AG09309 (cell line): Measurements from ENCODE around the gene TP73.

Experiments
- DNase-seq: peaks from one replicate; pipeline ENCODE4 v3.0.0-alpha.2; 2010; ENCODE audit warnings: low read depth
- H3K4me3 ChIP-seq: 2 replicates; pipeline ENCODE4 v1.5.1; 2011; ENCODE audit warnings: mild to moderate bottlenecking, low read depth, low read length, moderate library complexity; ENCODE audit not compliant: control insufficient read depth
- TF ChIP-seq, protein P1 (sequence below): IDR thresholded peaks from 2 replicates; pipeline ENCODE4 v1.5.1; 2011; ENCODE audit warnings: mild to moderate bottlenecking, low read depth, low read length, inconsistent platforms; ENCODE audit not compliant: insufficient read depth, control insufficient read depth; ENCODE audit errors: missing control alignments

TP73 gene

DNA sequence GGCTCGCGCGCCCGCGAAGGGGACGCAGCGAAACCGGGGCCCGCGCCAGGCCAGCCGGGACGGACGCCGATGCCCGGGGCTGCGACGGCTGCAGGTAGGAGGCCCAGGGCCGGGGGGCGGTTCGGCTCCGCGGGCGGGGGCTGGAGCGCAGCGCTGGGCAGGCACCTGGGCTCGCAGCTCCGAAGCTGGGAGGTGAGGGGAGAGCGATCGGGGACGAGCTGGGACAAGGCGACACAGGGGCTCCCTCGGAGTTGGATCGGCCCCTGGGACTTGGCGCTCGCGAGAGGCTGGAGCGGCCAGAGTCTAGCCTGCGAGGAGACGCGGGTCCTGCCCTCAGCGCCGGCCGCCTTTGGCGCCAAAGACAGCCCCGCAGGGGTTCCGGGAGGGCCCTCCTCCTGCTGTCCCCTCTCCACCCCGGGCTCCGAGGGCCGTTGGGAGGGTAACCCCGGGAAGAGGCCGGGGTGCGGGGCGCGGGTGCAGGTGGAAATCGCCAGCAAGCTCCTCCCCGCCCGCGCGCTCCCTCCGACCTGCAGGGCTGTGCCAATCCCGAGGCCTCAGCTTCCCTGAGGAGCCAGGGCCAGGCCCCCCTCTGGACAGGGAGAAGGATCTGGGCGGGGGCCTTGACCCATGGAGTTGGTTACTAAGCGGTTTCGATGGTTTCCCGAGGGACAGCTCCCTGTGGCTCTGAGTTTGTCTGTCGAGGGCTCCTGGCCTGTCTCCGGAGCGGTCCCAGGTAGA is 401 bp downstream of the TP73 start:
- DNase-seq = no peak
- no peak overlapping the region for H3K4me3 ChIP-seq
- TF ChIP-seq, protein P1, sequence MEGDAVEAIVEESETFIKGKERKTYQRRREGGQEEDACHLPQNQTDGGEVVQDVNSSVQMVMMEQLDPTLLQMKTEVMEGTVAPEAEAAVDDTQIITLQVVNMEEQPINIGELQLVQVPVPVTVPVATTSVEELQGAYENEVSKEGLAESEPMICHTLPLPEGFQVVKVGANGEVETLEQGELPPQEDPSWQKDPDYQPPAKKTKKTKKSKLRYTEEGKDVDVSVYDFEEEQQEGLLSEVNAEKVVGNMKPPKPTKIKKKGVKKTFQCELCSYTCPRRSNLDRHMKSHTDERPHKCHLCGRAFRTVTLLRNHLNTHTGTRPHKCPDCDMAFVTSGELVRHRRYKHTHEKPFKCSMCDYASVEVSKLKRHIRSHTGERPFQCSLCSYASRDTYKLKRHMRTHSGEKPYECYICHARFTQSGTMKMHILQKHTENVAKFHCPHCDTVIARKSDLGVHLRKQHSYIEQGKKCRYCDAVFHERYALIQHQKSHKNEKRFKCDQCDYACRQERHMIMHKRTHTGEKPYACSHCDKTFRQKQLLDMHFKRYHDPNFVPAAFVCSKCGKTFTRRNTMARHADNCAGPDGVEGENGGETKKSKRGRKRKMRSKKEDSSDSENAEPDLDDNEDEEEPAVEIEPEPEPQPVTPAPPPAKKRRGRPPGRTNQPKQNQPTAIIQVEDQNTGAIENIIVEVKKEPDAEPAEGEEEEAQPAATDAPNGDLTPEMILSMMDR = no peak

DNA sequence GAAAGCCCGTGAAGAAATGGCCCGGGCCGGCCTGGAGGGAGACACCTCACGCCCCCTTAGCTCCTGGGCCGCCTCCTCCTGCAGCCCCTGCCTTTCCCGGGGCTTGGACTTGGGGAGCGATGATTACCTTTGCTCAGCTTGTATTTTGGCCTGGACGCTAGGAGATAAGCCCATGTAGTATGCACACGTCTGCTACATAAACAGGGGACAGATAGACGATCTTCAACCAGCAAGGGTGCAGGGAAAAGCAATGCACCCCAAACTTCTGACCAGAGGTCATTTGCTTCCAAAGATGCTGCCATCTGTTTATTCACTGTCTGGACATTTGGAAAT is 936 bp downstream of the TP73 start:
- DNase-seq = no peak
- TF ChIP-seq, protein P1 = no peak
- no peak overlapping the region for H3K4me3 ChIP-seq

GRCh38 chr1:3654549-3655281 is 2.4 kb downstream of the TP73 start:
- no peak overlapping the region for H3K4me3 ChIP-seq
- no peak for DNase-seq

GRCh38 chr1:3656450-3657095 is 4.3 kb downstream of the TP73 start:
- no peak overlapping the region for H3K4me3 ChIP-seq
- TF ChIP-seq, protein P1 = no peak
- no peak for DNase-seq

More at GRCh38 chr1:3654549-3655281, 2.4 kb downstream of the TP73 start:
- TF ChIP-seq, protein P1 = no peak

GRCh38 chr1:3657096-3657475 is 4.8 kb downstream of the TP73 start:
- TF ChIP-seq, protein P1 = no peak
- no peak overlapping the region for H3K4me3 ChIP-seq
- no peak for DNase-seq

DNA sequence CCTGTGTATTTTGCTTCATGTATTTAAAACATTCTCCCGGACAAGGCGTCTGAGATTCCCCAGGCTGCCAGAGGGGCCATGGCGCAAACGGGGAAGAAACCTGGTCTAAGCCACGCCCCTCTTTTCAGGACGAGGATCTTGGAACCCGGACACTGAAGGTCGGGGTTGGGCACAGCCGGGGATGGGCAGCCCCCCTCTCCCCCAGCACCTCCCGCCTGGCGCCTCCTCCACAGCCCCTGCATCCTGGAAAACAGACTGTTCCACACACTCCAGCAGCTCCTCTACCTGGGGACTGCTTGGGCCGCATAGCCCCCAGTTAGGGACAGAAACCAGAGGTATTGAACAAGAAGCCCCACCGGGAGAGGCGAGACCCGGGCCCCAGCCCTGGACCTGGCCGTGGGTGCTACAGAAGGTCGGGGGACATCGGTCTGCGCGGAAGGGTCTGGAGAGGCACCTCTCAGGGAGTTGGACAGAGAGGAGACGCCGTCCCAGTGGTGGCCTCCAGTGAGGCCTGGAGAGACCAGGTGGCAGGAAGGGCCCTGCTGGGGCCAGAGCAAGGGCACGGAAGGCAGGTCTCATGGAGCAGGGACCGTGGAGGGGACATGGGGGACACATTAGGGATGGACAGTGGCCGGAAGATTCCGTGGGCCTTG is 5.4 kb downstream of the TP73 start:
- no peak for DNase-seq
- no peak overlapping the region for H3K4me3 ChIP-seq
- TF ChIP-seq, protein P1 = no peak
